SK-N-SH (cell line): ENCODE measurements around the gene RGS11.

Experiments
- CHD2 ChIP-seq: fragments of 150-350 bp; IDR thresholded peaks from 2 replicates; pipeline ENCODE4 v1.6.1; 2018; ENCODE audit warnings: low read length; ENCODE audit not compliant: partially characterized antibody
- EP300 ChIP-seq, 2 experiments: IDR thresholded peaks; 2 replicates each; pipeline versions ENCODE4 v1.4.0 to v1.6.1; 2012; ENCODE audit warnings: borderline replicate concordance in 1 of 2, low read depth in 1 of 2, low read length in 1 of 2
- GABPA ChIP-seq: IDR thresholded peaks from 2 replicates; pipeline ENCODE4 v1.4.0; 2012; ENCODE audit warnings: low read depth, mild to moderate bottlenecking
- TF ChIP-seq, protein P1 (sequence below): fragments of 200-600 bp; sonication (generic); IDR thresholded peaks from 2 replicates; pipeline ENCODE4 v1.6.1; 2017; ENCODE audit warnings: antibody characterized with exemption, mild to moderate bottlenecking, moderate library complexity
- TF ChIP-seq, protein P2 (sequence below): IDR thresholded peaks from 2 replicates; pipeline ENCODE4 v1.4.0; 2012; ENCODE audit warnings: low read depth

DNA sequence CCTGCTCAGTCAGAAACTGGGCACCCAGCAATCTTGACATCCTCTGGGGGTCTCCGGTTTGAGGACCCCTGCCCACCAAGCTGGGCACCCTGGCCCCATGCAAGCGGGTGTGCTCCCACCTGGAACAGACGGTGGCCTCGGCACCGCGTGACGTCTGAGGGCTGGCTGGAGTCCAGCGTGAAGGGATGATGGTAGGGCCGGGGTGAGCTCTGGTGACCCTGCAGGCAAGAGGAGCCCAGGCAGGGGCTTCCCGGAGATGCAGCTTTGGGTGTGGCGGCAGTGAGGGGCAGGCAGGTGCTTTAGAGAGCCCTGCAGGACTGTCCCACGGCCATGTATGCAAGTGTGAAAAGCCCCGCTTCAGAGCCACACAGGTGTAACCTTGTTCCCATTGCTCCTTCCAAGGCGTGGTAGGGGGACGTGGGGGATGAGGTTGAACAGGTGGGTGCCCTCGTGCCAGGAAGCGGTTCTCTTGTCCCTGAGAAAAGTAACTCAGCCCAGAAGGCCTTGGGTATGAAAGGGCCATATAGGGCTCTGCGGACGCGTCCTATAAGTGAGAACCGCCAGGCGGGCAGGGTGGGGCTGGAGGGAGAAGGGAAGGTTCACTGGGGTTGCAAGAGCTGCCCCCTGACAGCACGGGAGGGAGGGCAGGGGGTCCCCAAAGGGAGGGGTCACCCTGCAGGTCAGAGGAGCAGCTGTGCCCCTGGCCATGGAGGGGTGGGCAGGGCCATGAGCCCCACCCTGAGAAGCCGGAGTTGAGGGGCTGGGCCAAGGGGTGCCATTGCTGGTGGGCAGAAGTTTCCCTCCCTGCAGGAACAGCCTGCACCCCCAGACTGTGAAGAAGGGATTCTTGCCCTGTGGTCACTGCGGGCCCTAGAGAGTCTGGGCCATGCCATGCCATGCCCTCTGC is 9.2 kb downstream of the RGS11 start:
- TF ChIP-seq, protein P1, sequence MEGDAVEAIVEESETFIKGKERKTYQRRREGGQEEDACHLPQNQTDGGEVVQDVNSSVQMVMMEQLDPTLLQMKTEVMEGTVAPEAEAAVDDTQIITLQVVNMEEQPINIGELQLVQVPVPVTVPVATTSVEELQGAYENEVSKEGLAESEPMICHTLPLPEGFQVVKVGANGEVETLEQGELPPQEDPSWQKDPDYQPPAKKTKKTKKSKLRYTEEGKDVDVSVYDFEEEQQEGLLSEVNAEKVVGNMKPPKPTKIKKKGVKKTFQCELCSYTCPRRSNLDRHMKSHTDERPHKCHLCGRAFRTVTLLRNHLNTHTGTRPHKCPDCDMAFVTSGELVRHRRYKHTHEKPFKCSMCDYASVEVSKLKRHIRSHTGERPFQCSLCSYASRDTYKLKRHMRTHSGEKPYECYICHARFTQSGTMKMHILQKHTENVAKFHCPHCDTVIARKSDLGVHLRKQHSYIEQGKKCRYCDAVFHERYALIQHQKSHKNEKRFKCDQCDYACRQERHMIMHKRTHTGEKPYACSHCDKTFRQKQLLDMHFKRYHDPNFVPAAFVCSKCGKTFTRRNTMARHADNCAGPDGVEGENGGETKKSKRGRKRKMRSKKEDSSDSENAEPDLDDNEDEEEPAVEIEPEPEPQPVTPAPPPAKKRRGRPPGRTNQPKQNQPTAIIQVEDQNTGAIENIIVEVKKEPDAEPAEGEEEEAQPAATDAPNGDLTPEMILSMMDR: no peak
- no peak for TF ChIP-seq GABPA
- TF ChIP-seq, protein P2, sequence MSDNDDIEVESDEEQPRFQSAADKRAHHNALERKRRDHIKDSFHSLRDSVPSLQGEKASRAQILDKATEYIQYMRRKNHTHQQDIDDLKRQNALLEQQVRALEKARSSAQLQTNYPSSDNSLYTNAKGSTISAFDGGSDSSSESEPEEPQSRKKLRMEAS: no peak
- TF ChIP-seq EP300 (IDR thresholded peaks at IDR 0.05; ENCODE audit: borderline replicate concordance in 1 of 2, low read depth in 1 of 2, low read length in 1 of 2): no peak
- no peak for TF ChIP-seq CHD2
